SW480 (cell line): ENCODE measurements around the gene AP3B1.

Experiments used
- DNase-seq: peaks from one replicate; pipeline ENCODE4 v3.0.0-alpha.2; 2016; ENCODE audit warnings: low spot score

The AP3B1 gene

GRCh38 chr5:78288246-78288645 lies 6.3 kb downstream of the AP3B1 start:
- DNase-seq, result no peak

GRCh38 chr5:78287833-78288232 lies 6.7 kb downstream of the AP3B1 start:
- no peak for DNase-seq

GRCh38 chr5:78287169-78287568 lies 7.3 kb downstream of the AP3B1 start:
- DNase-seq, result no peak

GRCh38 chr5:78286290-78286689 lies 8.2 kb downstream of the AP3B1 start:
- no peak for DNase-seq

- no peak for DNase-seq
Observed at GRCh38 chr5:78283802-78284201, 10.7 kb downstream of the AP3B1 start.

- no peak for DNase-seq
Observed at GRCh38 chr5:78283105-78283504, 11.4 kb downstream of the AP3B1 start.

GRCh38 chr5:78280261-78280660 lies 14.2 kb downstream of the AP3B1 start:
- no peak for DNase-seq

GRCh38 chr5:78279194-78279593 lies 15.3 kb downstream of the AP3B1 start:
- no peak for DNase-seq

- no peak for DNase-seq
Observed at GRCh38 chr5:78277715-78278114, 16.8 kb downstream of the AP3B1 start.

GRCh38 chr5:78275998-78276543 lies 18.4 kb downstream of the AP3B1 start:
- no peak for DNase-seq

GRCh38 chr5:78274540-78275197 lies 19.8 kb downstream of the AP3B1 start:
- DNase-seq, result no peak

- no peak for DNase-seq
Observed at GRCh38 chr5:78273436-78273835, 21.1 kb downstream of the AP3B1 start.

GRCh38 chr5:78271766-78272165 lies 22.7 kb downstream of the AP3B1 start:
- DNase-seq, result no peak

- peak; percentile 19 for DNase-seq
Observed at GRCh38 chr5:78269088-78269703, 25.3 kb downstream of the AP3B1 start.

- DNase-seq, result no peak
Observed at GRCh38 chr5:78268356-78268755, 26.1 kb downstream of the AP3B1 start.

- DNase-seq, result no peak
Observed at GRCh38 chr5:78265163-78265562, 29.3 kb downstream of the AP3B1 start.

GRCh38 chr5:78264600-78264999 lies 29.9 kb downstream of the AP3B1 start:
- DNase-seq, result no peak

GRCh38 chr5:78260771-78261170 lies 33.7 kb downstream of the AP3B1 start:
- DNase-seq, result no peak

GRCh38 chr5:78253201-78253600 lies 41.3 kb downstream of the AP3B1 start:
- no peak for DNase-seq

- no peak for DNase-seq
Observed at GRCh38 chr5:78252715-78253114, 41.8 kb downstream of the AP3B1 start.

GRCh38 chr5:78251663-78252284 lies 42.7 kb downstream of the AP3B1 start:
- no peak for DNase-seq

GRCh38 chr5:78245136-78245535 lies 49.4 kb downstream of the AP3B1 start:
- DNase-seq, result no peak

GRCh38 chr5:78243639-78244038 lies 50.9 kb downstream of the AP3B1 start:
- no peak for DNase-seq
